Measurements from ENCODE around the gene ARF6. TPM values are rescaled to one million over a fixed set of nuclear protein-coding genes. Genes with fewer than 3 reads are reported as not detected.

Gene ARF6
- total RNA-seq, 4 donors from 2014 or later, result 20.7 to 40.0 (median 30.8) TPM

GRCh38 chr14:49860988-49861698, 31.7 kb upstream of the ARF6 start:
- DNase-seq (no peak), ATAC-seq (no peak)
- Histone ChIP-seq H3K27ac (peak overlapping the region; percentile 91 to 99 (median 98)), H3K4me1 (peaks cover 21 to 29% of the 10 kb centered on the region in 2 donors), H3K4me3 (peak overlapping the region; percentile 61 to 89 (median 76)), H3K36me3 (no peaks in the 10 kb centered on the region), H3K27me3 (no peaks in the 10 kb centered on the region), H3K9me3 (no peaks in the 10 kb centered on the region)
- intact Hi-C loops (cut with DNase I; ENCODE audit: low total_unique reads) (loop anchor here (5.0 to 10.0 kb wide), 4 partner anchors 371 to 914 kb away; partner anchors contain the start of genes DMAC2L, L2HGDH, MAP4K5 and SOS2), in situ Hi-C loops (cut with MboI; ENCODE audit: low sequenced_read_pairs in 4 of 4) (loop anchor here in 3 of 4 donors (10.0 to 25.0 kb wide), 5 partner anchors 144 to 676 kb away; partner anchors contain the start of genes MAP4K5 (in 2 of the 3), SOS2 (in 1 of the 3) and VCPKMT (in 1 of the 3))
- no peak for TF ChIP-seq POLR2A (IDR thresholded peaks at IDR 0.05)
- TF ChIP-seq CTCF (IDR thresholded peaks at IDR 0.05 in 4 of 5, conservative IDR thresholded peaks at IDR 0.05 in 1 of 5), result no peak

- Histone ChIP-seq H3K4me3 (peak overlapping the region; percentile 61 to 89 (median 76)), H3K27me3 (no peaks in the 10 kb centered on the region), H3K4me1 (peaks cover 21 to 29% of the 10 kb centered on the region in 2 donors), H3K27ac (peak overlapping the region; percentile 91 to 99 (median 98)), H3K36me3 (no peaks in the 10 kb centered on the region), H3K9me3 (no peaks in the 10 kb centered on the region)
- TF ChIP-seq POLR2A (IDR thresholded peaks at IDR 0.05), result peak in 1 of 2 donors; percentile 29
- no peak for TF ChIP-seq CTCF (IDR thresholded peaks at IDR 0.05 in 4 of 5, conservative IDR thresholded peaks at IDR 0.05 in 1 of 5)
- intact Hi-C loops (cut with DNase I; ENCODE audit: low total_unique reads) (loop anchor here (2.0 to 10.0 kb wide), 5 partner anchors 139 to 913 kb away; partner anchors contain the start of genes DMAC2L, L2HGDH, MAP4K5 and SOS2), in situ Hi-C loops (cut with MboI; ENCODE audit: low sequenced_read_pairs in 4 of 4) (loop anchor here in 3 of 4 donors (10.0 to 25.0 kb wide), 5 partner anchors 143 to 676 kb away; partner anchors contain the start of genes MAP4K5 (in 2 of the 3), SOS2 (in 1 of the 3) and VCPKMT (in 1 of the 3))
- ATAC-seq (peak; percentile 7 to 32), DNase-seq (peak; percentile 30 to 72)
Observed at GRCh38 chr14:49861699-49862088, 31.2 kb upstream of the ARF6 start.

GRCh38 chr14:49862089-49862673, 30.7 kb upstream of the ARF6 start:
- intact Hi-C loops (cut with DNase I; ENCODE audit: low total_unique reads) (loop anchor here (2.0 to 10.0 kb wide), 5 partner anchors 139 to 913 kb away; partner anchors contain the start of genes DMAC2L, L2HGDH, MAP4K5 and SOS2), in situ Hi-C loops (cut with MboI; ENCODE audit: low sequenced_read_pairs in 4 of 4) (loop anchor here in 3 of 4 donors (10.0 to 25.0 kb wide), 5 partner anchors 143 to 675 kb away; partner anchors contain the start of genes MAP4K5 (in 2 of the 3), SOS2 (in 1 of the 3) and VCPKMT (in 1 of the 3))
- DNase-seq, result peak; percentile 69 to 82

More at GRCh38 chr14:49862089-49862673, 30.7 kb upstream of the ARF6 start:
- peak; percentile 50 to 51 for ATAC-seq
- H3K27me3 ChIP-seq, result no peaks in the 10 kb centered on the region
- H3K4me1 ChIP-seq, result peaks cover 21 to 26% of the 10 kb centered on the region in 2 donors
- peak overlapping the region; percentile 91 to 99 (median 98) for H3K27ac ChIP-seq
- TF ChIP-seq POLR2A (IDR thresholded peaks at IDR 0.05), result no peak
- TF ChIP-seq CTCF (IDR thresholded peaks at IDR 0.05 in 4 of 5, conservative IDR thresholded peaks at IDR 0.05 in 1 of 5), result peak; percentile 97 to 100 (median 100)
- H3K36me3 ChIP-seq, result no peaks in the 10 kb centered on the region
- no peaks in the 10 kb centered on the region for H3K9me3 ChIP-seq
- H3K4me3 ChIP-seq, result peak overlapping the region; percentile 61 to 89 (median 76)

Data from gastrocnemius medialis (tissue), 4 donors.